Body of pancreas (tissue), 4 donors: ENCODE measurements around the gene TEX2. TPM values are rescaled to one million over a fixed set of nuclear protein-coding genes. Genes with fewer than 3 reads are reported as not detected.
"Not testable (repeated sequence)": the region's sequence is repeated elsewhere in the genome, so short reads cannot be mapped to it uniquely, and the experiment has no call there.

Experiments used
- ATAC-seq: fragments of 150-250 bp; one replicate; pipeline ENCODE4 v1.9.1; 2016
- DNase-seq, 4 donors: peaks; one replicate each; pipeline ENCODE4 v3.0.0-alpha.2; 2019
- H3K27ac ChIP-seq, 4 donors: fragments of 200-600 bp; sonication (generic); 1 replicate in 3 of 4; 2 replicates in 1 of 4; pipeline versions ENCODE4 v1.5.1 to v1.6.1; 2016 to 2019; ENCODE audit warnings: mild to moderate bottlenecking in 1 of 4, mixed read lengths in 1 of 4, moderate library complexity in 1 of 4
- H3K27me3 ChIP-seq, 2 donors: fragments of 200-600 bp; sonication (generic); one replicate each; pipeline ENCODE4 v1.6.0; 2016; ENCODE audit warnings: mild to moderate bottlenecking in 1 of 2
- H3K36me3 ChIP-seq, 2 donors: fragments of 200-600 bp; sonication (generic); replicated peaks in 1 of 2; 2 replicates each; pipeline ENCODE4 v1.5.1; 2016; ENCODE audit warnings: low read depth in 2 of 2; ENCODE audit not compliant: insufficient read depth in 1 of 2
- H3K4me1 ChIP-seq: fragments of 200-600 bp; sonication (generic); one replicate; pipeline ENCODE4 v1.6.0; 2016
- H3K4me3 ChIP-seq, 2 donors: fragments of 200-600 bp; sonication (generic); 1 replicate in 1 of 2; 2 replicates in 1 of 2; pipeline ENCODE4 v1.5.1; 2016 to 2019
- H3K9me3 ChIP-seq, 3 donors: fragments of 200-600 bp; sonication (generic); 1 replicate in 2 of 3; 2 replicates in 1 of 3; pipeline ENCODE4 v1.5.1; 2016
- POLR2A ChIP-seq, 3 donors: fragments of 450-650 bp; IDR thresholded peaks; one replicate each; pipeline ENCODE4 v1.6.1; 2016; ENCODE audit warnings: antibody characterized with exemption in 3 of 3, mild to moderate bottlenecking in 2 of 3
- WGBS, 2 donors: methylation state at CpG; one replicate each; pipeline ENCODE4 v1.1.5; 2017; 5-methylcytosine and 5-hydroxymethylcytosine counted together
- intact Hi-C: fragments of 100-400 bp; cut with DNase I; formaldehyde crosslinking; loops from one replicate; pipeline ENCODE4 v1.15.1; 2023
- total RNA-seq, 2 donors: library from RNA; depleted of rRNA; stranded (reverse); fragments of >200 nt; gene quantifications; one replicate each; pipeline ENCODE4 v1.1.0, GENCODE V29; 2016
- TF ChIP-seq, protein P1 (sequence below), 7 experiments: fragments of 450-650 bp in 4 of 7; fragments of 200-600 bp in 3 of 7; sonication (generic) in 3 of 7; IDR thresholded peaks; one replicate each; pipeline ENCODE4 v1.5.1; 2016 to 2019; ENCODE audit warnings: antibody characterized with exemption in 7 of 7

TEX2 gene
- total RNA-seq, 2 donors from 2014 or later, result 36.1 to 82.1 TPM

DNA sequence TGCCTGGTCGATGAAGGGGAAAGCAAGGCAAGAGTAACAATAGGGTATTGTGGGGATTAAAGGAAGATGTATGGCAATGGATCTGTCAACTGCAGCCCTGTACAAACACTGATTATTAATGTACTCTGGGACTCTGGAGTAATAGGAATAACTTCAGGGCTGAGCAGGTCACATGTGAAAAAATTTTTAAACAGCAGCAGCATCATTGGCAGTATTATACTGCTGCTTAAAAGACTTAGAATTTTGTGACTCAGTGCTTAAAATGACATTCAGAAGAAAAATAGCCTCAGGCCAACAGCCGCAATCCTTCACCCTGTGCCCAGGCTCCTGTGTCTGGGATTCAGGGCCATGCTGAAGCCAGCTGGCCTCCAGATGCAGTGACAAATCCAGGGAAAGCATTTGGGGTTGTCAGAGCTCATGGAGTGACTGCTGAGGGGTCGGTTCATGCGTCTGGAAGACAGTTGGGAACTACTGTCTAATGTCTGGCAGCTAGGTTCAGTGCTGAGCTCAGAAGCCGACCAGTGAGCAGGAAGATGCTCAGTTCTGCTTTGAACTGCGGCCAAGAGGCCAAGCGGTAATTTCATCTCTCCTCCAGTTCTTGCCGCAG, 22.2 kb downstream of the TEX2 start:
- no peaks in the 10 kb centered on the region for H3K27me3 ChIP-seq
- WGBS, 2 donors, result 31 to 32% methylated on average over 8 of the region's 8 CpGs
- intact Hi-C loops, result no loop called here
- TF ChIP-seq POLR2A (IDR thresholded peaks at IDR 0.05), result no peak
- TF ChIP-seq, protein P1, sequence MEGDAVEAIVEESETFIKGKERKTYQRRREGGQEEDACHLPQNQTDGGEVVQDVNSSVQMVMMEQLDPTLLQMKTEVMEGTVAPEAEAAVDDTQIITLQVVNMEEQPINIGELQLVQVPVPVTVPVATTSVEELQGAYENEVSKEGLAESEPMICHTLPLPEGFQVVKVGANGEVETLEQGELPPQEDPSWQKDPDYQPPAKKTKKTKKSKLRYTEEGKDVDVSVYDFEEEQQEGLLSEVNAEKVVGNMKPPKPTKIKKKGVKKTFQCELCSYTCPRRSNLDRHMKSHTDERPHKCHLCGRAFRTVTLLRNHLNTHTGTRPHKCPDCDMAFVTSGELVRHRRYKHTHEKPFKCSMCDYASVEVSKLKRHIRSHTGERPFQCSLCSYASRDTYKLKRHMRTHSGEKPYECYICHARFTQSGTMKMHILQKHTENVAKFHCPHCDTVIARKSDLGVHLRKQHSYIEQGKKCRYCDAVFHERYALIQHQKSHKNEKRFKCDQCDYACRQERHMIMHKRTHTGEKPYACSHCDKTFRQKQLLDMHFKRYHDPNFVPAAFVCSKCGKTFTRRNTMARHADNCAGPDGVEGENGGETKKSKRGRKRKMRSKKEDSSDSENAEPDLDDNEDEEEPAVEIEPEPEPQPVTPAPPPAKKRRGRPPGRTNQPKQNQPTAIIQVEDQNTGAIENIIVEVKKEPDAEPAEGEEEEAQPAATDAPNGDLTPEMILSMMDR (IDR thresholded peaks at IDR 0.05), result no peak
- ATAC-seq (peak; percentile 58), DNase-seq (peak in 3 of 4 donors; percentile 26 to 50 (median 43))
- no peak overlapping the region for H3K4me3 ChIP-seq
- H3K36me3 ChIP-seq, result no peaks in the 10 kb centered on the region
- H3K4me1 ChIP-seq, result peaks cover 27% of the 10 kb centered on the region
- no peaks in the 10 kb centered on the region for H3K9me3 ChIP-seq
- peak overlapping the region in 3 of 4 donors; percentile 27 to 73 (median 57) for H3K27ac ChIP-seq

DNA sequence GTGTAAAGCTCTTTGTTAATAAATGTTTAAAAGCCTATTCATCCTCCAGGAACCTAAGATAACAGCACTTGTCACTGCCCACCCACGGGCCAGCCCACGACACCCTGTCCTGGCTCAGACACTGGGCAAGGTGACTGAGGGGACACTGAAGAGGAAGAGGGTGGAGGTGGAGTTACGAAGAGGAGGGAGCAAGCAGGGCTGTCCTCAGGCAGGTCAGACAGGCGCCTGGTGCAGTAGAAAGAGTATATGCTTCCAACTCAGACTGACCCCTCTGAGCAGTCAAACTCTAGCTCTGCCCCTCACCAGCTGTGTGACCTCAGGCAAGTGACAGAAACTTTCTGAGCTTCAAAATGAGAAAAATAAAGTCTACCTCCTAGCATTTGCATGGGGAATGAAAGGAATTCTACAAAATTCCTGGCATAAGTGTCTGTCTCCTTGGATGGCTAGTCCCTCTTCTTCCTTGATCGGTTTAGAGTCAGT, 22.8 kb downstream of the TEX2 start:
- H3K36me3 ChIP-seq, result no peaks in the 10 kb centered on the region
- no peak overlapping the region for H3K4me3 ChIP-seq
- H3K27ac ChIP-seq, result peak overlapping the region in 3 of 4 donors; percentile 27 to 73 (median 57)
- WGBS, 2 donors, result 26 to 39% methylated on average over 5 of the region's 5 CpGs
- no peaks in the 10 kb centered on the region for H3K27me3 ChIP-seq
- no peaks in the 10 kb centered on the region for H3K9me3 ChIP-seq
- TF ChIP-seq POLR2A (IDR thresholded peaks at IDR 0.05), result no peak
- TF ChIP-seq, protein P1 (IDR thresholded peaks at IDR 0.05), result peak in 1 of 7 experiments; percentile 21
- ATAC-seq (peak; percentile 45), DNase-seq (no peak)
- peaks cover 27% of the 10 kb centered on the region for H3K4me1 ChIP-seq
- intact Hi-C loops, result no loop called here

DNA sequence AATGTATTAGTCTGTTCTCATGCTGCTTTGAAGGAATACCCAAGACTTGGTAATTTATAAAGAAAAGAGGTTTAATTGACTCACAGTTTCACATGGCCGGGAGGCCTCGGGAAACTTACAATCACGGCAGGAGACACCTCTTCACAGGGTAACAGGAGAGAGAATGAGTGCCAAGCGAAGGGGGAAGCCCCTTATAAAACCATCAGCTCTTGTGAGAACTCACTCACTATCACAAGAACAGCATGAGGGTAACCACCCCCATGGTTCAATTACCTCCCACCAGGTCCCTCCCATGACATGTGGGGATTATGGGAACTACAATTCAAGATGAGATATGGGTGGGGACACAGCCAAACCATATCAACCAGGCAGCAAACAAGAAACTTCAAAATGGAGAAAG, 24.6 kb downstream of the TEX2 start:
- H3K27ac ChIP-seq, intact Hi-C loops, ATAC-seq, H3K9me3 ChIP-seq, DNase-seq, H3K27me3 ChIP-seq, H3K36me3 ChIP-seq, H3K4me3 ChIP-seq: not testable (repeated sequence)
- peaks cover 27% of the 10 kb centered on the region for H3K4me1 ChIP-seq
- 82 to 87% methylated on average over 4 of the region's 4 CpGs for WGBS, 2 donors

DNA sequence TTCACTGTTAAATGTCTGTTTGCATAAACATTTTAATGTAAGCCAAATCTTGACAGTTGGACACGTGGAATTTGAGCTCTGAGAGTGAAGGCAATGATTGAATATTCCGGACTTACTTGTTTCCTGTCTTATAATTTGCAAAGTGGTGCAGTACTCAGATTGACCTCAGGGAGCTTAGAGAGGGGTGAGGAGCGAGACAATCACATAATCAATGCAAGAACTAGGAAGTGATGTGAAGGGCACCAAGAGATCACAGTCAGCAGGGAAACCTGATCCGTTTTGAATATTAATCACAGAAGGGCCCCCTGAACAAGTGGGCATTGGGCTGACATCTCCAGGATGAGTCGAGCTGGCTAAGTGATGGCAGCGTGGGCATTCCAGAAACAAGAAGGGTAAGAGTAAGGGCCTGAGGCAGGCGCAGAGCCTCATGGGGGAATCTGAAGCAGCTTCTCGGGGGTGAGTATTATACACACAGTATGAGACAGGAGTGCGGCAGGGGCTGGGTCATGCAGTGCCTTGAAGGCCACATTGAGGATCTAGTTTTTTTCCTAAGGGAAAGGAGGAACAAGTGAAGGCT, 26.1 kb downstream of the TEX2 start:
- 59 to 60% methylated on average over 9 of the region's 9 CpGs for WGBS, 2 donors
- DNase-seq, result no peak
- Histone ChIP-seq H3K9me3 (no peaks in the 10 kb centered on the region), H3K27me3 (no peaks in the 10 kb centered on the region), H3K4me3 (no peak overlapping the region), H3K4me1 (peaks cover 36% of the 10 kb centered on the region), H3K27ac (peak overlapping the region in 1 of 4 donors; percentile 3), H3K36me3 (no peaks in the 10 kb centered on the region)
- TF ChIP-seq, protein P1 (IDR thresholded peaks at IDR 0.05), result peak in 5 of 7 experiments; percentile 12 to 48 (median 32)
- TF ChIP-seq POLR2A (IDR thresholded peaks at IDR 0.05), result no peak
- intact Hi-C loops, result no loop called here
- no peak for ATAC-seq

DNA sequence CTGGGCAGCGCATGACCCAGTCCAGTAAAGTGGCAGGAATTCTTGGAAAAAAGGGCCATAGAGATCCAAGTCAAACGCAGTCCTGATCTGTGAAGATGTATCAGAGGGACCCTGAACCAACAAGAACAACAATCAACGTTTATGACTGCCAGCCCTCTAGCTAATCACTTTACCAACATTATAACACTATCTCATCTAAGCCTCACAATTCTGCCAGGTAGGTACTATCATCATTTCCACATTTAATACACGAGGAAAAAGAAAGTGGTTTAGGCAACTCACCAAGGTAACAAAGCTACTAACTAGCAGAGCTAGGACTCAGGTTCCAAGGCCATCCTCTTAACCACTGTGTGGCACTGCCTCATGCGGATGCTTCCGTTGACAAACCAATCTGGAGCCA, 28.1 kb downstream of the TEX2 start:
- no peak overlapping the region for H3K27ac ChIP-seq
- H3K4me1 ChIP-seq, result peaks cover 41% of the 10 kb centered on the region
- H3K4me3 ChIP-seq, result no peak overlapping the region
- TF ChIP-seq POLR2A (IDR thresholded peaks at IDR 0.05), result no peak
- TF ChIP-seq, protein P1 (IDR thresholded peaks at IDR 0.05), result no peak
- WGBS, 2 donors, result 58 to 67% methylated on average over 6 of the region's 6 CpGs
- no peak for ATAC-seq
- DNase-seq, result no peak
- no peaks in the 10 kb centered on the region for H3K36me3 ChIP-seq
- intact Hi-C loops, result no loop called here
- H3K27me3 ChIP-seq, result no peaks in the 10 kb centered on the region
- no peaks in the 10 kb centered on the region for H3K9me3 ChIP-seq
